ENCODE data around the gene SIL1.

DNA sequence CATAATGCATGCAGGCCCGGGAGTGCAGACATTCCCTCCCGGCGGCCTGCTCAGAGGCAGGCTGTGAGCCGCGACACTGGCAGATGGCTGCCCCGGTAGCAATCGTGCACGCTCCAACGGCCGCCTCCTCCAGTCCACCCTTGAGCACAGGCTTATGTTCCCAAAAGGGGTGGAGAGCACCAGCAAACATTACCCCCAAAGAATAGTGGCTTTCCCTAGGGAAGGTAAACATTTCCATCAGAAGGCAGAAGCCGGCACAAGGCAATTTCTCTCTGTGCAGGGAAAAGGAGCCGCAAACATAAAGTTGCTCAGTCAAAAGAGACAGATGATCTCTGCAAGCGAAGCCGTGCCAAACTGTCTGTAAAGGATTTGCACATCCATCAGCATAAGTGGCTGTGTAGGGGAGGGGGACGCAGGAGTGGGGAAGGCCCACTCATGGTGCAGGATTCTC lies 92.5 kb downstream of the SIL1 start:
- no peak for TF ChIP-seq TAF1 (IDR thresholded peaks at IDR 0.05; ENCODE audit: borderline replicate concordance, low read depth, low read length)
- TF ChIP-seq POLR2A (IDR thresholded peaks at IDR 0.05; ENCODE audit: low read depth, low read length), result no peak
